GM12878 (cell line): ENCODE measurements around the gene NTM. TPM values are rescaled to one million over a fixed set of nuclear protein-coding genes. Genes with fewer than 3 reads are reported as not detected.

Experiments
- ATAC-seq: fragments of 200-7000 bp; cut with Tn5 transposase; 3 replicates; pipeline ENCODE4 v1.9.1; 2020; ENCODE audit warnings: mild to moderate bottlenecking, moderate library complexity
- BruUV-seq: library from RNA; stranded (reverse); fragments of 400-500 nt; replicated peaks from 2 replicates; lab custom pipeline; 2021; lab: Mats Ljungman, UMichigan
- CTCF ChIA-PET: fragments of 300-600 bp; sonication (Branson Sonifier 250); formaldehyde crosslinking; extraction: SDS; loops from one replicate; lab custom pipeline; 2021; ENCODE audit warnings: inconsistent platforms; lab: Yijun Ruan, JAX
- POLR2A ChIA-PET: fragments of 350-600 bp; formaldehyde crosslinking; extraction: SDS; loops from one replicate; lab custom pipeline; 2021; ENCODE audit warnings: inconsistent platforms; lab: Charles Lee
- RAD21 ChIA-PET: fragments of 300-600 bp; sonication (Branson Sonifier 250); formaldehyde crosslinking; loops from one replicate; lab custom pipeline; 2023; ENCODE audit warnings: antibody characterized with exemption; ENCODE audit not compliant: unreplicated experiment; lab: Charles Lee
- SMC1A ChIA-PET: fragments of 300-600 bp; sonication (Branson Sonifier 250); formaldehyde crosslinking; loops from one replicate; lab custom pipeline; 2023; ENCODE audit not compliant: unreplicated experiment, uncharacterized antibody; lab: Charles Lee
- DNase-seq: peaks from one replicate; pipeline ENCODE4 v3.0.0-alpha.2; 2011; ENCODE audit warnings: low read depth, low spot score
- FAIRE-seq: peaks from 3 replicates; lab custom pipeline; 2011; peaks lifted over from hg19 to GRCh38; lab: Jason Lieb, UNC
- H2AFZ ChIP-seq: 2 replicates; pipeline ENCODE4 v1.6.0; 2011; ENCODE audit warnings: low read depth, low read length, control low read depth; ENCODE audit not compliant: control insufficient read depth
- H3K27ac ChIP-seq: 2 replicates; pipeline ENCODE4 v1.5.1; 2011; ENCODE audit warnings: control low read depth; ENCODE audit not compliant: control insufficient read depth, insufficient read depth
- H3K27me3 ChIP-seq, 2 experiments: replicated peaks in 1 of 2; 2 replicates each; pipeline versions ENCODE4 v1.6.0 to v1.6.1; 2011; ENCODE audit warnings: low read length in 1 of 2; ENCODE audit not compliant: control insufficient read depth in 2 of 2, insufficient read depth in 2 of 2
- H3K36me3 ChIP-seq, 2 experiments: 2 replicates each; pipeline ENCODE4 v1.5.1; 2011; ENCODE audit warnings: low read length in 1 of 2; ENCODE audit not compliant: control insufficient read depth in 2 of 2, insufficient read depth in 2 of 2
- H3K4me1 ChIP-seq: 2 replicates; pipeline ENCODE4 v1.6.1; 2011; ENCODE audit warnings: mild to moderate bottlenecking, low read length, moderate library complexity, mixed read lengths; ENCODE audit not compliant: control insufficient read depth, insufficient read depth
- H3K4me2 ChIP-seq: 2 replicates; pipeline ENCODE4 v1.6.0; 2011; ENCODE audit warnings: control low read depth; ENCODE audit not compliant: control insufficient read depth, insufficient read depth
- H3K4me3 ChIP-seq: fragments of 200-600 bp; sonication (generic); 2 replicates; pipeline ENCODE4 v1.5.1; 2016
- H3K79me2 ChIP-seq: 2 replicates; pipeline ENCODE4 v1.6.0; 2011; ENCODE audit warnings: low read length; ENCODE audit not compliant: control insufficient read depth, insufficient read depth
- H3K9ac ChIP-seq: 2 replicates; pipeline ENCODE4 v1.8.0; 2011; ENCODE audit warnings: low read length, control low read depth, mixed read lengths; ENCODE audit not compliant: control insufficient read depth, insufficient read depth
- H3K9me3 ChIP-seq: replicated peaks from 3 replicates; pipeline ENCODE4 v1.5.1; 2011; ENCODE audit warnings: mild to moderate bottlenecking, low read length; ENCODE audit not compliant: control insufficient read depth, insufficient read depth
- H4K20me1 ChIP-seq: 2 replicates; pipeline ENCODE4 v1.6.0; 2011; ENCODE audit not compliant: control insufficient read depth, insufficient read depth
- ASH2L ChIP-seq: fragments of 300-600, 200-600 bp; sonication (generic); IDR thresholded peaks from 2 replicates; pipeline ENCODE4 v1.6.1; 2017; ENCODE audit warnings: low read depth, mild to moderate bottlenecking, borderline replicate concordance
- CEBPB ChIP-seq, 2 experiments: fragments of 150-350 bp in 1 of 2; IDR thresholded peaks; 2 replicates each; pipeline ENCODE4 v1.6.1; 2012 to 2014; ENCODE audit warnings: low read depth in 2 of 2, low read length in 2 of 2, borderline replicate concordance in 1 of 2, inconsistent platforms in 1 of 2
- E2F8 ChIP-seq: fragments of 450-650 bp; IDR thresholded peaks from 2 replicates; pipeline ENCODE4 v1.6.1; 2018; ENCODE audit warnings: mild to moderate bottlenecking, low read depth, moderate library complexity; ENCODE audit not compliant: partially characterized antibody
- EZH2 ChIP-seq: IDR thresholded peaks from 2 replicates; pipeline ENCODE4 v1.6.1; 2012; ENCODE audit warnings: low read depth, mild to moderate bottlenecking, control low read depth, inconsistent platforms, low read length, borderline replicate concordance; ENCODE audit not compliant: control insufficient read depth
- FOXK2 ChIP-seq: fragments of 450-650 bp; IDR thresholded peaks from 2 replicates; pipeline ENCODE4 v1.6.1; 2017; ENCODE audit warnings: mild to moderate bottlenecking, moderate library complexity
- IKZF1 ChIP-seq: fragments of 450-650 bp; conservative IDR thresholded peaks from 2 replicates; pipeline ENCODE4 v1.6.1; 2017; ENCODE audit warnings: antibody characterized with exemption, mild to moderate bottlenecking
- NBN ChIP-seq: fragments of 450-650 bp; IDR thresholded peaks from 2 replicates; pipeline ENCODE4 v1.6.1; 2016
- POLR2AphosphoS5 ChIP-seq: IDR thresholded peaks from 2 replicates; pipeline ENCODE4 v1.6.1; 2011; ENCODE audit warnings: mild to moderate bottlenecking, low read length, inconsistent platforms
- SMAD5 ChIP-seq: IDR thresholded peaks from 2 replicates; pipeline ENCODE4 v1.6.1; 2016; ENCODE audit warnings: antibody characterized with exemption, low read depth
- STAT3 ChIP-seq: IDR thresholded peaks from 2 replicates; pipeline ENCODE4 v1.6.1; 2011; ENCODE audit warnings: low read depth, low read length, improper control_type of control experiment
- TARDBP ChIP-seq: IDR thresholded peaks from 2 replicates; pipeline ENCODE4 v1.6.1; 2016; ENCODE audit warnings: borderline replicate concordance
- TCF3 ChIP-seq: IDR thresholded peaks from 2 replicates; pipeline ENCODE4 v1.6.1; 2012; ENCODE audit warnings: low read depth, mild to moderate bottlenecking, low read length, borderline replicate concordance; ENCODE audit not compliant: insufficient read depth
- TCF7 ChIP-seq: IDR thresholded peaks from 2 replicates; pipeline ENCODE4 v1.6.1; 2014; ENCODE audit warnings: antibody characterized with exemption, borderline replicate concordance
- ZBTB11 ChIP-seq: fragments of 450-650 bp; formaldehyde crosslinking; IDR thresholded peaks from 2 replicates; pipeline ENCODE4 v1.5.0; 2022; ENCODE audit warnings: mild to moderate bottlenecking, missing genetic modification characterization
- ZNF622 ChIP-seq: fragments of 450-650 bp; IDR thresholded peaks from 2 replicates; pipeline ENCODE4 v1.6.1; 2017; ENCODE audit warnings: mild to moderate bottlenecking, inconsistent platforms
- ZSCAN29 ChIP-seq: fragments of 450-650 bp; IDR thresholded peaks from 2 replicates; pipeline ENCODE4 v1.6.1; 2017; ENCODE audit warnings: mild to moderate bottlenecking, moderate library complexity
- ZZZ3 ChIP-seq: IDR thresholded peaks from 2 replicates; pipeline ENCODE4 v1.6.1; 2011; ENCODE audit warnings: low read depth; ENCODE audit not compliant: control insufficient read depth, insufficient read length
- WGBS: methylation state at CpG from one replicate; pipeline ENCODE4 v1.1.6; 2016; ENCODE audit warnings: low lambda C conversion rate; ENCODE audit not compliant: insufficient replicate concordance, insufficient coverage; ENCODE audit errors: missing lambda C conversion rate; 5-methylcytosine and 5-hydroxymethylcytosine counted together
- in situ Hi-C: fragments of 300-500 bp; cut with MboI; formaldehyde crosslinking; loops from 9 replicates; pipeline ENCODE4 v1.14.3; 2018; ENCODE audit warnings: mixed read lengths
- intact Hi-C: fragments of 100-400 bp; cut with micrococcal nuclease; formaldehyde crosslinking; loops from one replicate; pipeline ENCODE4 v1.14.2; 2022; ENCODE audit not compliant: unreplicated experiment
- polyA plus RNA-seq, 11 experiments: library from polyadenylated mRNA; depleted of rRNA in 4 of 11; unstranded in 6 of 11; stranded (reverse) in 5 of 11; fragments of >200 nt; fragmentation: Nextera tagmentation in 4 of 11; fragmentation: Illumina TruSeq in 1 of 11; extraction: Ambion mirVana in 4 of 11; extraction: Trizol in 1 of 11; gene quantifications; 1 replicate in 1 of 11; 2 replicates in 10 of 11; pipeline versions ENCODE4 v1.2.1 to v1.2.3, GENCODE V29; 2011 to 2016; ENCODE audit warnings: inconsistent platforms in 2 of 11, missing spikeins in 2 of 11, low read depth in 1 of 11
- total RNA-seq, 4 experiments: library from RNA; depleted of rRNA in 3 of 4; stranded (reverse); fragments of >200 nt in 3 of 4; fragmentation: Illumina TruSeq in 1 of 4; extraction: Trizol in 1 of 4; gene quantifications; 2 replicates each; pipeline versions ENCODE4 v1.2.1 to v1.2.3, GENCODE V29; 2013 to 2021
- TF ChIP-seq, protein P1 (sequence below): IDR thresholded peaks from 2 replicates; pipeline ENCODE4 v1.6.1; 2012; ENCODE audit warnings: low read depth, low read length, improper control_type of control experiment

NTM gene
- total and polyA plus RNA-seq, 10 of the 15 experiments (the other 5 are each of a cell fraction or from before 2014, with no cell fraction given): not detected

- Histone ChIP-seq H3K27ac (no peak overlapping the region), H3K9ac (no peak overlapping the region), H3K4me2 (no peak overlapping the region), H3K9me3 (no peaks in the 10 kb centered on the region), H4K20me1 (no peaks in the 10 kb centered on the region), H3K36me3 (no peaks in the 10 kb centered on the region), H3K27me3 (peaks cover 3% of the 10 kb centered on the region in 2 experiments; a peak in 3 of 4 replicates), H2AFZ (no peak overlapping the region), H3K4me3 (no peak overlapping the region), H3K4me1 (no peaks in the 10 kb centered on the region), H3K79me2 (no peaks in the 10 kb centered on the region)
- SMC1A ChIA-PET: interaction anchor here (1.1 kb wide), 1 partner anchor 12 kb away, joined by 3 read pairs; no protein-coding TSS in a partner anchor
- 0% methylated on average over 1 of the region's 1 CpG for WGBS
- no peak for DNase-seq
- TF ChIP-seq SMAD5: no peak
- TF ChIP-seq FOXK2: no peak
- TF ChIP-seq TCF7: no peak
- no peak for TF ChIP-seq ZZZ3
- TF ChIP-seq ZBTB11 (CRISPR knock-in tag): no peak
- TF ChIP-seq ASH2L: no peak
- no peak for TF ChIP-seq CEBPB (IDR thresholded peaks at IDR 0.05; ENCODE audit: borderline replicate concordance in 1 of 2, low read depth in 2 of 2, low read length in 2 of 2)
- no peak for TF ChIP-seq TARDBP
- TF ChIP-seq EZH2: no peak
- TF ChIP-seq ZSCAN29: no peak
- no peak for TF ChIP-seq STAT3
- TF ChIP-seq NBN: no peak
- TF ChIP-seq, protein P1, sequence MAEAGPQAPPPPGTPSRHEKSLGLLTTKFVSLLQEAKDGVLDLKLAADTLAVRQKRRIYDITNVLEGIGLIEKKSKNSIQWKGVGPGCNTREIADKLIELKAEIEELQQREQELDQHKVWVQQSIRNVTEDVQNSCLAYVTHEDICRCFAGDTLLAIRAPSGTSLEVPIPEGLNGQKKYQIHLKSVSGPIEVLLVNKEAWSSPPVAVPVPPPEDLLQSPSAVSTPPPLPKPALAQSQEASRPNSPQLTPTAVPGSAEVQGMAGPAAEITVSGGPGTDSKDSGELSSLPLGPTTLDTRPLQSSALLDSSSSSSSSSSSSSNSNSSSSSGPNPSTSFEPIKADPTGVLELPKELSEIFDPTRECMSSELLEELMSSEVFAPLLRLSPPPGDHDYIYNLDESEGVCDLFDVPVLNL: no peak
- TF ChIP-seq ZNF622: no peak
- no peak for TF ChIP-seq TCF3
- no peak for TF ChIP-seq IKZF1
- TF ChIP-seq E2F8: no peak
- no peak for TF ChIP-seq POLR2AphosphoS5
- in situ Hi-C loops (no loop called here), intact Hi-C loops (no loop called here)
- BruUV-seq: no TSS peak
- ATAC-seq: no peak
- RAD21 ChIA-PET: no interaction called here
- POLR2A ChIA-PET: no interaction called here
- FAIRE-seq: no peak
- CTCF ChIA-PET: no interaction called here
These were observed 420.2 kb downstream of the NTM start for GRCh38 chr11:131790586-131790985.
